Thoracic aorta (tissue), 2 donors: ENCODE data around the gene CALY. TPM values are rescaled to one million over a fixed set of nuclear protein-coding genes. Genes with fewer than 3 reads are reported as not detected.

Experiments used
- ATAC-seq: fragments of 150-250 bp; one replicate; pipeline ENCODE4 v1.8.0; 2017; ENCODE audit warnings: low read depth; ENCODE audit not compliant: insufficient number of reproducible peaks, low FRiP score
- DNase-seq: peaks from one replicate; pipeline ENCODE4 v3.0.0-alpha.2; 2020; ENCODE audit warnings: low spot score
- H3K27ac ChIP-seq, 2 donors: fragments of 200-600 bp; sonication (generic); 1 replicate in 1 of 2; 2 replicates in 1 of 2; pipeline ENCODE4 v1.5.1; 2016; ENCODE audit warnings: mild to moderate bottlenecking in 2 of 2, moderate library complexity in 2 of 2
- H3K27me3 ChIP-seq: fragments of 200-600 bp; sonication (generic); replicated peaks from 2 replicates; pipeline ENCODE4 v1.6.0; 2016; ENCODE audit warnings: mild to moderate bottlenecking; ENCODE audit not compliant: insufficient read depth
- H3K36me3 ChIP-seq: fragments of 200-600 bp; sonication (generic); one replicate; pipeline ENCODE4 v1.5.1; 2016
- H3K4me1 ChIP-seq, 2 donors: fragments of 200-600 bp; sonication (generic); 1 replicate in 1 of 2; 2 replicates in 1 of 2; pipeline versions ENCODE4 v1.5.1 to v1.6.0; 2016; ENCODE audit warnings: low read depth in 2 of 2, mild to moderate bottlenecking in 1 of 2; ENCODE audit not compliant: control insufficient read depth in 1 of 2
- H3K4me3 ChIP-seq: fragments of 200-600 bp; sonication (generic); 2 replicates; pipeline ENCODE4 v1.5.1; 2016; ENCODE audit warnings: mild to moderate bottlenecking
- H3K9me3 ChIP-seq: fragments of 200-600 bp; sonication (generic); 2 replicates; pipeline ENCODE4 v1.5.1; 2016
- CTCF ChIP-seq: fragments of 200-600 bp; sonication (generic); IDR thresholded peaks from one replicate; pipeline ENCODE4 v1.5.1; 2019; ENCODE audit warnings: antibody characterized with exemption
- total RNA-seq, 2 donors: library from RNA; depleted of rRNA; stranded (reverse); fragments of >200 nt; gene quantifications; one replicate each; pipeline versions ENCODE4 v1.1.0 to v1.2.3, GENCODE V29; 2016

CALY gene
- total RNA-seq, 2 donors from 2014 or later, result not detected

GRCh38 chr10:133310399-133310755 is 26.3 kb downstream of the CALY start:
- H3K27me3 ChIP-seq, result no peaks in the 10 kb centered on the region
- ATAC-seq (no peak), DNase-seq (no peak)
- no peak overlapping the region for H3K27ac ChIP-seq
- H3K36me3 ChIP-seq, result peaks cover 19% of the 10 kb centered on the region
- H3K9me3 ChIP-seq, result no peaks in the 10 kb centered on the region
- TF ChIP-seq CTCF, result no peak
- no peak overlapping the region for H3K4me3 ChIP-seq
- H3K4me1 ChIP-seq, result peaks cover 7 to 30% of the 10 kb centered on the region in 2 donors

DNA sequence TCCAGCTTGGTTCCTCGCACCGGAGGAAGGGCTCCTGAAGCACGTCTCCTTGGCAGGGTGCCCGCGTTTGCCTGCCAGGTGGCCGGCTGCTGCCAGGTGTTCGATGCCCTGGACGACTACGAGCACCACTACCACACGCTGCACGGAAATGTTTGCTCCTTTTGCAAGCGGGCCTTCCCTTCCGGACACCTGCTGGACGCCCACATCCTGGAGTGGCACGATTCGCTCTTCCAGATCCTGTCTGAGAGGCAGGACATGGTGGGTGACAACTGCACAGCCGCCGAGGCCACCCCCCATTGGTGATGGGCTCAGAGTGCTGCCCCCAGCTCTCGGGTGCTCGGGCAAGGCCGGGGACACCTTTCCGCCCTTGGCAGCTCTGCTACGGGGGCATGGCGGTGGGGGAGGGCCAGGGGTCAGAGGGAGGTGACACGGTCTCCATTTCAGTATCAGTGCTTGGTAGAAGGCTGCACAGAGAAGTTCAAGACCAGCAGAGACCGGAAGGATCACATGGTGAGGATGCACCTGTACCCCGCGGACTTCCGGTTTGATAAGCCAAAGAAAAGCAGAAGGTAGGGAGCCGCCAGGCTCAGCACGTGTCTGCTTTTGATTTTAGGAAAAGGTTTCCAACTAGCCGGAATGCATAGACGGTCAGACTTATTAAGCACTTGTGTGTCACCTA is 26.8 kb downstream of the CALY start:
- Histone ChIP-seq H3K27me3 (no peaks in the 10 kb centered on the region), H3K4me3 (no peak overlapping the region), H3K9me3 (no peaks in the 10 kb centered on the region), H3K27ac (no peak overlapping the region), H3K36me3 (peaks cover 19% of the 10 kb centered on the region), H3K4me1 (peaks cover 7 to 30% of the 10 kb centered on the region in 2 donors)
- DNase-seq (no peak), ATAC-seq (no peak)
- TF ChIP-seq CTCF, result no peak

GRCh38 chr10:133309100-133309719 is 27.5 kb downstream of the CALY start:
- ATAC-seq (peak; percentile 97), DNase-seq (peak; percentile 68)
- TF ChIP-seq CTCF, result no peak
- no peaks in the 10 kb centered on the region for H3K9me3 ChIP-seq
- H3K4me1 ChIP-seq, result peaks cover 7 to 30% of the 10 kb centered on the region in 2 donors
- peak overlapping the region; percentile 96 to 97 for H3K27ac ChIP-seq
- H3K36me3 ChIP-seq, result peaks cover 19% of the 10 kb centered on the region
- H3K4me3 ChIP-seq, result peak overlapping the region; percentile 85
- H3K27me3 ChIP-seq, result no peaks in the 10 kb centered on the region

- Histone ChIP-seq H3K27me3 (no peaks in the 10 kb centered on the region), H3K27ac (peak within 1 kb of the TSS; percentile 96 to 97), H3K36me3 (peaks cover 19% of the 10 kb centered on the region), H3K4me3 (peak within 1 kb of the TSS; percentile 85), H3K9me3 (no peaks in the 10 kb centered on the region), H3K4me1 (peaks cover 7 to 30% of the 10 kb centered on the region in 2 donors)
- TF ChIP-seq CTCF, result no peak
- DNase-seq (peak; percentile 45), ATAC-seq (peak; percentile 80)
Observed at GRCh38 chr10:133308421-133309099, 28.1 kb downstream of the CALY start, which contains the start of the genes TUBGCP2 and ZNF511. TSS of gene TUBGCP2 (minus strand) at chr10:133308872. CDS start at chr10:133302941, 5,931 bp downstream. TSS of gene ZNF511 (plus strand) at chr10:133308914. CDS start at chr10:133308944, 30 bp downstream.
